OCI-LY1 (cell line): ENCODE results near the gene FAM76A.

Experiments used
- H2AFZ ChIP-seq: fragments of 200-600 bp; sonication (generic), shearing (Covaris generic); 2 replicates; pipeline ENCODE4 v1.6.0; 2014; ENCODE audit warnings: antibody characterized with exemption, mild to moderate bottlenecking, low read length
- H3F3A ChIP-seq: fragments of 200-600 bp; sonication (generic), shearing (Covaris generic); 2 replicates; pipeline ENCODE4 v1.6.0; 2014; ENCODE audit warnings: mild to moderate bottlenecking, antibody characterized with exemption, low read length, moderate library complexity; ENCODE audit not compliant: insufficient read depth
- H3K27ac ChIP-seq: fragments of 200-600 bp; sonication (generic); 2 replicates; pipeline ENCODE4 v1.5.1; 2014; ENCODE audit warnings: low read length, mixed run types, mild to moderate bottlenecking, low read depth; ENCODE audit not compliant: poor library complexity, severe bottlenecking
- H3K27me3 ChIP-seq: fragments of 200-600 bp; sonication (generic); 2 replicates; pipeline ENCODE4 v1.6.0; 2014; ENCODE audit warnings: antibody characterized with exemption, mild to moderate bottlenecking, low read length, moderate library complexity; ENCODE audit not compliant: insufficient read depth
- H3K36me3 ChIP-seq: fragments of 200-600 bp; sonication (generic); 2 replicates; pipeline ENCODE4 v1.6.1; 2014; ENCODE audit warnings: mild to moderate bottlenecking, antibody characterized with exemption, low read length, moderate library complexity, mixed read lengths; ENCODE audit not compliant: insufficient read depth
- H3K4me1 ChIP-seq: fragments of 200-600 bp; sonication (generic); 2 replicates; pipeline ENCODE4 v1.5.1; 2014; ENCODE audit warnings: mild to moderate bottlenecking, low read length, moderate library complexity; ENCODE audit not compliant: insufficient read depth, severe bottlenecking
- H3K4me2 ChIP-seq: fragments of 200-600 bp; sonication (generic), shearing (Covaris generic); 2 replicates; pipeline ENCODE4 v1.6.1; 2014; ENCODE audit warnings: low read length
- H3K4me3 ChIP-seq: fragments of 200-600 bp; sonication (generic); 2 replicates; pipeline ENCODE4 v1.5.1; 2014; ENCODE audit warnings: low read length, low read depth, mild to moderate bottlenecking, mixed read lengths; ENCODE audit not compliant: poor library complexity, severe bottlenecking
- H3K79me2 ChIP-seq: fragments of 200-600 bp; shearing (Covaris generic); 2 replicates; pipeline ENCODE4 v1.6.1; 2016; ENCODE audit warnings: mixed run types, low read length, mixed read lengths; ENCODE audit not compliant: insufficient read depth
- H3K9ac ChIP-seq: fragments of 200-600 bp; sonication (generic), shearing (Covaris generic); 2 replicates; pipeline ENCODE4 v1.6.1; 2014; ENCODE audit warnings: mild to moderate bottlenecking, low read length, mixed read lengths
- H3K9me2 ChIP-seq: fragments of 200-600 bp; sonication (generic), shearing (Covaris generic); 2 replicates; pipeline ENCODE4 v1.6.1; 2014; ENCODE audit warnings: low read depth, mild to moderate bottlenecking, low read length, mixed read lengths
- H3K9me3 ChIP-seq: fragments of 200-600 bp; shearing (Covaris generic); 2 replicates; pipeline ENCODE4 v1.6.1; 2014; ENCODE audit warnings: low read length, mixed read lengths
- H4K20me1 ChIP-seq: fragments of 200-600 bp; sonication (generic), shearing (Covaris generic); 2 replicates; pipeline ENCODE4 v1.6.0; 2016; ENCODE audit warnings: mild to moderate bottlenecking, low read length; ENCODE audit not compliant: insufficient read depth
- CTCF ChIP-seq: fragments of 200-600 bp; sonication (generic), shearing (Covaris generic); IDR thresholded peaks from 2 replicates; pipeline ENCODE4 v1.5.1; 2017; ENCODE audit warnings: mild to moderate bottlenecking, antibody characterized with exemption, low read length, moderate library complexity, mixed read lengths
- EZH2 ChIP-seq: fragments of 200-600 bp; sonication (generic), shearing (Covaris generic); IDR thresholded peaks from 2 replicates; pipeline ENCODE4 v1.8.0; 2017; ENCODE audit warnings: borderline replicate concordance, mixed run types, mild to moderate bottlenecking, antibody characterized with exemption, low read length, moderate library complexity, mixed read lengths

The FAM76A gene

DNA sequence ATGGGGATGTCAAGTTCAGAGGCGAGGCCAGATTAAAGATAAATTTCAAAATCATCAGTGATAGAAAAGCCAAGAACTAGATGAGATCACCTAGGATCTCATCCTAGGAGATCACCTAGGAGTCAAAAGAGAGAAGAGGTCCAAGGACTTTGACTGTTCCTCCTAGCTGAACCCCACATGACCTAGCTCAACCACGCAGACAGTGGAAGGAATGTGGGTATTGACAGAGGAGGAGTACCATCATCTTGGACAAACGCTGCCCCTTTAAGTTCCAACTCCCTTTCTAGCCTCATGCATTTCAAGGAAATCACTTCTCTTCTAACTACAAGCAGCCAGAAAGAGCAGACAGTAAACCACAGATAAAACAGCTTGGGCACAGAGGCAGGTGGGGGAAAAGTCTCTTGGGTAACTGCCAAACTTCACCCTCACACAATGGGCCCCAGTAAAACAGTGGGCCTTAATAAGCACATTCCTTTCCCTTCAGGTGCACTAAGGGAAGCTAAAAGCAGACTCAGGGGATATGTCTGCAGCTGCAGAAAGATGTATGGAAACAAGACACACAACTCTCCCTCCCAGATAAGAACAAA, 12.5 kb upstream of the FAM76A start:
- H3K9me3 ChIP-seq, result peaks cover 6% of the 10 kb centered on the region; the same call in 1 of the 2 replicates
- H4K20me1 ChIP-seq, result no peaks in the 10 kb centered on the region
- H3K4me2 ChIP-seq, result no peak overlapping the region
- H3K36me3 ChIP-seq, result no peaks in the 10 kb centered on the region; the same call in 1 of the 2 replicates
- no peak overlapping the region for H2AFZ ChIP-seq
- no peak overlapping the region for H3K27ac ChIP-seq
- no peaks in the 10 kb centered on the region; the same call in 1 of the 2 replicates for H3K27me3 ChIP-seq
- no peaks in the 10 kb centered on the region for H3K4me1 ChIP-seq
- no peaks in the 10 kb centered on the region for H3K79me2 ChIP-seq
- no peak overlapping the region for H3K9ac ChIP-seq
- no peaks in the 10 kb centered on the region for H3F3A ChIP-seq
- no peak overlapping the region for H3K4me3 ChIP-seq
- TF ChIP-seq EZH2 (no peak), CTCF (no peak)
- no peaks in the 10 kb centered on the region for H3K9me2 ChIP-seq

DNA sequence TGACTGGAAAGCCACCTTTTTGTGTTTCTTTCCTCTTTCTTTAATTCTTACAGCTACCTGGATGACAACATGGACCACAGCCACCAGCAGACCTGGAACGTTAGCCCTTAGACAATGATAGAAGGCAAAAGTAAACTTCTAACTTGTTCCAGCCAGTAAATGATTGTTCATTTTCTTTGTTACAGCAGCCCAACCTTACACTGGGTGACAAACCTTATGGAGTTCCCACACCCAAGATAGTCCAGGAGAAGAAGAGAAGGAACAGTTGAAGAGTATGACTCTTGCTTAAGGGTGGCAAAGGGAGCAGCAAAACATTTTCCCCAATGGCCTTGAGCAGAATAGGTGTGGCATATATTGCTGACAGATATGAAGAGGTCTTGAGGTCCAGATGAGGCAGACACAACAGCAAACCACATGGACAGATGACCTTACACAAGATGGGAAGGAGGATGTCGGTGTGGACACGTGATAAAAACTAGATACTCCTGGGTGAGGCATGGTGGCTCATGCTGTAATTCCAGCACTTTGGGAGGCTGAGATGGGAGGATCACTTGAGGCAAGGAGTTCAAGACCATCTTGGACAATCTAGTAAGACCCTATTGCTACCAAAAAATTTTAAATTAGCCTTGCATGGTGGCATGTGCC, 11.8 kb upstream of the FAM76A start:
- H3K79me2 ChIP-seq, result no peaks in the 10 kb centered on the region

DNA sequence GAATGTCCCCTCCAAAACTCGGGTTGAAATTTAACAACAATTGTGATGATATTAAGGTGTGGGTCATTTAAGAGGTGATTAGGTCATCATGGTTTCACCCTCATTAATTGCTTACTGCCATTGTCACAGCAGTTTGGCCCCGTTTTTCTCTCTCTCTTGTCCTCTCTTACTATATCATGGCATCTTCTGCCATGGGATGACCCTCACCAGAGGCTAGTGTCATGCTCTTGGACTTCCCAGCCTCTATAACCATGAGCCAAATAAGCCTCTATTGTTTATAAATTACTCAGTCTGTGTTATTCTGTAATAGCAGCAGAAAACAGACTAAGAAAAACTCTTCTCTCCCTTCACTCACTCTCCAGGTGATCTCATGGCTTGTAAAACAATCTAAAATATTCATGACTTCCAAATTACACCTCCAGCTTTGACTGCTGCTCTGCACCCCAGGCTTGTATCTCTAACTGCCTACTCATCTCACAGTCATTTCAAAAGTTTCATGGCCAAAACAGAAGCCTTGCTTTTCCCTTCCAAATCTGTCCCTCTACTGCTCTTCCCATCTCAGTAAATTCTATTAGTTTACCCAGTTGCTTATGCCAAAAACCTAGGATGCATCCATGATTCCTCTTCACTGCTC, 9.4 kb upstream of the FAM76A start:
- Histone ChIP-seq H2AFZ (no peak overlapping the region), H3K27ac (no peak overlapping the region), H3K9me3 (peaks cover 6% of the 10 kb centered on the region; the same call in 1 of the 2 replicates), H3K4me1 (no peaks in the 10 kb centered on the region), H3K79me2 (no peaks in the 10 kb centered on the region), H3K4me3 (no peak overlapping the region), H3K9ac (no peak overlapping the region), H3F3A (no peaks in the 10 kb centered on the region), H3K27me3 (no peaks in the 10 kb centered on the region; the same call in 1 of the 2 replicates), H3K9me2 (no peaks in the 10 kb centered on the region), H4K20me1 (no peaks in the 10 kb centered on the region), H3K36me3 (no peaks in the 10 kb centered on the region; the same call in 1 of the 2 replicates), H3K4me2 (no peak overlapping the region)
- TF ChIP-seq EZH2, result no peak
- no peak for TF ChIP-seq CTCF

More for the DNA sequence above, 11.8 kb upstream of the FAM76A start:
- H2AFZ ChIP-seq, result no peak overlapping the region
- H4K20me1 ChIP-seq, result no peaks in the 10 kb centered on the region
- TF ChIP-seq CTCF (no peak), EZH2 (no peak)
- no peaks in the 10 kb centered on the region; the same call in 1 of the 2 replicates for H3K36me3 ChIP-seq
- H3K9me2 ChIP-seq, result no peaks in the 10 kb centered on the region
- H3F3A ChIP-seq, result no peaks in the 10 kb centered on the region
- no peak overlapping the region for H3K4me2 ChIP-seq
- no peak overlapping the region for H3K4me3 ChIP-seq
- H3K9ac ChIP-seq, result no peak overlapping the region
- no peak overlapping the region for H3K27ac ChIP-seq
- no peaks in the 10 kb centered on the region; the same call in 1 of the 2 replicates for H3K27me3 ChIP-seq
- H3K4me1 ChIP-seq, result no peaks in the 10 kb centered on the region
- H3K9me3 ChIP-seq, result peaks cover 6% of the 10 kb centered on the region; the same call in 1 of the 2 replicates
